ENCODE results near the gene SMIM36. TPM values are rescaled to one million over a fixed set of nuclear protein-coding genes. Genes with fewer than 3 reads are reported as not detected.

Gene SMIM36
- total and polyA plus RNA-seq, 2 of the 8 experiments (the other 6 are each of a cell fraction or from before 2014, with no cell fraction given), result not detected

GRCh38 chr17:55444471-55445441, 66.5 kb downstream of the SMIM36 start (continued):
- no peak for TF ChIP-seq CTCF (IDR thresholded peaks at IDR 0.05; ENCODE audit: control extremely low read depth in 1 of 3, insufficient read depth in 1 of 3, low read depth in 1 of 3, low read length in 3 of 3)
- TF ChIP-seq SP1 (IDR thresholded peaks at IDR 0.05; ENCODE audit: low read depth, low read length), result no peak
- TF ChIP-seq ZNF274 (IDR thresholded peaks at IDR 0.05; ENCODE audit: borderline replicate concordance, extremely low read depth, low read length), result no peak
- no peak for TF ChIP-seq CBX5 (IDR thresholded peaks at IDR 0.05; ENCODE audit: low read depth, low read length)
- no peak for TF ChIP-seq EP300 (IDR thresholded peaks at IDR 0.05; ENCODE audit: borderline replicate concordance in 1 of 2, low read depth in 2 of 2, low read length in 2 of 2)
- no peak for TF ChIP-seq TAF7 (optimal IDR thresholded peaks at IDR 0.05; ENCODE audit: borderline replicate concordance, low read depth, low read length)
- TF ChIP-seq HDAC2 (IDR thresholded peaks at IDR 0.05; ENCODE audit: borderline replicate concordance in 1 of 2, low read depth in 2 of 2, low read length in 2 of 2), result no peak
- TF ChIP-seq CEBPB (IDR thresholded peaks at IDR 0.05; ENCODE audit: low read depth, low read length), result no peak
- no peak for TF ChIP-seq TCF12 (IDR thresholded peaks at IDR 0.05; ENCODE audit: low read depth, low read length)
- TF ChIP-seq SIRT6 (IDR thresholded peaks at IDR 0.05; ENCODE audit: low read length), result no peak
- no peak for TF ChIP-seq KDM1A (IDR thresholded peaks at IDR 0.05; ENCODE audit: borderline replicate concordance, low read length)

Data from H1 (cell line).